SK-N-SH (cell line): ENCODE results near the gene ZNF519. TPM values are rescaled to one million over a fixed set of nuclear protein-coding genes. Genes with fewer than 3 reads are reported as not detected.
A peak's percentile ranks its signal among the peaks of the same experiment; 100 is the strongest.
"Not testable (repeated sequence)": the region's sequence is repeated elsewhere in the genome, so short reads cannot be mapped to it uniquely, and the experiment has no call there.

Source experiments
- CTCF ChIA-PET: fragments of 300-600, 350-600 bp; formaldehyde crosslinking; extraction: SDS; loops from one replicate; lab custom pipeline; 2021; lab: Yijun Ruan, JAX
- POLR2A ChIA-PET: fragments of 350-600 bp; sonication (Branson Sonifier 250); formaldehyde crosslinking; extraction: SDS; loops from one replicate; lab custom pipeline; 2020; ENCODE audit warnings: antibody characterized with exemption, inconsistent platforms; lab: Yijun Ruan, JAX
- DNase-seq: peaks from one replicate; pipeline ENCODE4 v3.0.0; 2012
- H2AFZ ChIP-seq: fragments of 200-600 bp; sonication (generic); 2 replicates; pipeline ENCODE4 v1.8.1; 2016; ENCODE audit warnings: antibody characterized with exemption, mild to moderate bottlenecking, low read depth
- H3F3A ChIP-seq: fragments of 200-600 bp; sonication (generic); replicated peaks from 2 replicates; pipeline ENCODE3; 2016; ENCODE audit warnings: antibody characterized with exemption, mild to moderate bottlenecking; ENCODE audit not compliant: insufficient read depth
- H3K27ac ChIP-seq, 2 experiments: fragments of 200-500 bp in 1 of 2; fragments of 200-600 bp in 1 of 2; sonication (Bioruptor generic) in 1 of 2; sonication (generic), shearing (Covaris generic) in 1 of 2; 2 replicates each; pipeline versions ENCODE4 v1.5.1 to v1.6.1; 2014 to 2016; ENCODE audit warnings: low read depth in 2 of 2, inconsistent platforms in 1 of 2, low read length in 1 of 2, mild to moderate bottlenecking in 1 of 2, mixed read lengths in 1 of 2
- H3K27me3 ChIP-seq: fragments of 200-600 bp; sonication (generic), shearing (Covaris generic); 2 replicates; pipeline ENCODE4 v1.6.1; 2016; ENCODE audit warnings: mixed run types; ENCODE audit not compliant: insufficient read depth
- H3K36me3 ChIP-seq, 2 experiments: fragments of 200-500 bp in 1 of 2; fragments of 200-600 bp in 1 of 2; sonication (Bioruptor generic) in 1 of 2; sonication (generic) in 1 of 2; replicated peaks in 1 of 2; 2 replicates each; pipeline versions ENCODE3 to v1.5.1; 2014 to 2016; ENCODE audit warnings: low read length in 1 of 2, mild to moderate bottlenecking in 1 of 2; ENCODE audit not compliant: insufficient read depth in 2 of 2, control insufficient read depth in 1 of 2
- H3K4me1 ChIP-seq, 2 experiments: fragments of 200-500 bp in 1 of 2; fragments of 200-600 bp in 1 of 2; sonication (Bioruptor generic) in 1 of 2; sonication (generic), shearing (Covaris generic) in 1 of 2; 2 replicates each; pipeline versions ENCODE4 v1.5.1 to v1.6.1; 2014 to 2016; ENCODE audit warnings: low read depth in 1 of 2, low read length in 1 of 2, mixed run types in 1 of 2; ENCODE audit not compliant: insufficient read depth in 2 of 2, control insufficient read depth in 1 of 2
- H3K4me2 ChIP-seq: fragments of 200-600 bp; sonication (generic), shearing (Covaris generic); 2 replicates; pipeline ENCODE4 v1.6.1; 2017; ENCODE audit warnings: mixed run types
- H3K4me3 ChIP-seq, 2 experiments: fragments of 200-500 bp in 1 of 2; fragments of 200-600 bp in 1 of 2; sonication (Bioruptor generic) in 1 of 2; sonication (generic), shearing (Covaris generic) in 1 of 2; 2 replicates each; pipeline versions ENCODE4 v1.5.1 to v1.8.1; 2014 to 2016; ENCODE audit warnings: low read depth in 2 of 2, inconsistent platforms in 1 of 2, low read length in 1 of 2, mild to moderate bottlenecking in 1 of 2, mixed read lengths in 1 of 2, moderate library complexity in 1 of 2
- H3K79me2 ChIP-seq: fragments of 200-600 bp; sonication (generic); 2 replicates; pipeline ENCODE4 v1.8.1; 2017; ENCODE audit warnings: mild to moderate bottlenecking; ENCODE audit not compliant: insufficient read depth
- H3K9ac ChIP-seq: fragments of 200-600 bp; sonication (generic); 2 replicates; pipeline ENCODE4 v1.6.1; 2017; ENCODE audit warnings: mixed run types
- H3K9me2 ChIP-seq: fragments of 200-600 bp; sonication (generic); 2 replicates; pipeline ENCODE4 v1.6.1; 2017; ENCODE audit warnings: mixed run types
- H3K9me3 ChIP-seq: fragments of 200-600 bp; sonication (generic); 2 replicates; pipeline ENCODE4 v1.6.1; 2017; ENCODE audit warnings: mixed run types, mild to moderate bottlenecking, moderate library complexity
- H4K20me1 ChIP-seq: fragments of 200-600 bp; sonication (generic); 2 replicates; pipeline ENCODE4 v1.6.1; 2017; ENCODE audit warnings: mild to moderate bottlenecking, mixed run types; ENCODE audit not compliant: insufficient read depth
- CTCF ChIP-seq: fragments of 200-600 bp; sonication (generic); IDR thresholded peaks from 2 replicates; pipeline ENCODE4 v1.6.1; 2017; ENCODE audit warnings: antibody characterized with exemption, mild to moderate bottlenecking, moderate library complexity
- RAD21 ChIP-seq: IDR thresholded peaks from 2 replicates; pipeline ENCODE4 v1.6.1; 2012; ENCODE audit warnings: mild to moderate bottlenecking, low read length
- SMC3 ChIP-seq: IDR thresholded peaks from 2 replicates; pipeline ENCODE4 v1.6.1; 2012; ENCODE audit warnings: low read depth, low read length, improper control_type of control experiment
- WGBS: methylation state at CpG from one replicate; pipeline ENCODE4 v1.1.6; 2017; ENCODE audit warnings: low lambda C conversion rate; 5-methylcytosine and 5-hydroxymethylcytosine counted together
- polyA plus RNA-seq, 3 experiments: library from polyadenylated mRNA; depleted of rRNA; stranded (reverse); fragments of >200 nt; gene quantifications; 2 replicates each; pipeline ENCODE4 v1.2.3, GENCODE V29; 2012

Gene ZNF519
- polyA plus RNA-seq, 1 of the 3 experiments (the other 2 are of a cell fraction), result 3.2 TPM

- not testable (repeated sequence) for H3K36me3 ChIP-seq, H2AFZ ChIP-seq, H3K79me2 ChIP-seq, H3K4me1 ChIP-seq, H3K9me3 ChIP-seq, H3K27me3 ChIP-seq, H3K27ac ChIP-seq, H4K20me1 ChIP-seq, H3K9ac ChIP-seq
- peak; percentile 63 for DNase-seq
- 30% methylated on average over 19 of the region's 61 CpGs for WGBS
- CTCF ChIA-PET, result interaction anchor here (0.8 to 1.0 kb wide), 3 partner anchors 10 to 245 kb away, joined by 3 to 4 read pairs (median 3); no protein-coding TSS in a partner anchor
- TF ChIP-seq CTCF (peak; percentile 65), SMC3 (peak; percentile 39), RAD21 (peak; percentile 57)
- TF ChIP-seq, all 33 proteins: peak for 3; not testable (repeated sequence) for 30
- H3K4me3 ChIP-seq, result peak overlapping the region; percentile 42 to 59
- POLR2A ChIA-PET, H3F3A ChIP-seq, H3K9me2 ChIP-seq: not testable (repeated sequence)
- H3K4me2 ChIP-seq, result peak overlapping the region; percentile 86
Observed at GRCh38 chr18:14178321-14179196, 46.3 kb upstream of the ZNF519 start.

GRCh38 chr18:14177540-14178320 is 45.5 kb upstream of the ZNF519 start:
- peak; percentile 43 for DNase-seq
- H3K27ac ChIP-seq, CTCF ChIA-PET, H3K4me1 ChIP-seq, H3K36me3 ChIP-seq, H3K27me3 ChIP-seq, H3K9ac ChIP-seq, H3K79me2 ChIP-seq, H2AFZ ChIP-seq, H4K20me1 ChIP-seq, H3F3A ChIP-seq, H3K9me3 ChIP-seq, POLR2A ChIA-PET, H3K4me3 ChIP-seq, H3K9me2 ChIP-seq: not testable (repeated sequence)
- WGBS, result 25% methylated on average over 7 of the region's 48 CpGs
- peak overlapping the region; percentile 24; the same call in 1 of the 2 replicates for H3K4me2 ChIP-seq

GRCh38 chr18:14175404-14175803 is 43.2 kb upstream of the ZNF519 start:
- H3K36me3 ChIP-seq, H3K79me2 ChIP-seq, H3K9ac ChIP-seq, H3K4me1 ChIP-seq, H3K9me3 ChIP-seq, H3K4me3 ChIP-seq, H3K27ac ChIP-seq, POLR2A ChIA-PET, H3K9me2 ChIP-seq, H3K4me2 ChIP-seq, DNase-seq, H3F3A ChIP-seq, CTCF ChIA-PET, H4K20me1 ChIP-seq, H2AFZ ChIP-seq, H3K27me3 ChIP-seq: not testable (repeated sequence)
- WGBS, result 57% methylated on average over 5 of the region's 6 CpGs
